SK-N-SH (cell line): ENCODE results near the gene ATN1. TPM values are rescaled to one million over a fixed set of nuclear protein-coding genes. Genes with fewer than 3 reads are reported as not detected.
"Not testable (repeated sequence)": the region's sequence is repeated elsewhere in the genome, so short reads cannot be mapped to it uniquely, and the experiment has no call there.

Experiments
- CTCF ChIA-PET: fragments of 300-600, 350-600 bp; formaldehyde crosslinking; extraction: SDS; loops from one replicate; lab custom pipeline; 2021; lab: Yijun Ruan, JAX
- POLR2A ChIA-PET: fragments of 350-600 bp; sonication (Branson Sonifier 250); formaldehyde crosslinking; extraction: SDS; loops from one replicate; lab custom pipeline; 2020; ENCODE audit warnings: antibody characterized with exemption, inconsistent platforms; lab: Yijun Ruan, JAX
- DNase-seq: peaks from one replicate; pipeline ENCODE4 v3.0.0; 2012
- H2AFZ ChIP-seq: fragments of 200-600 bp; sonication (generic); 2 replicates; pipeline ENCODE4 v1.8.1; 2016; ENCODE audit warnings: antibody characterized with exemption, mild to moderate bottlenecking, low read depth
- H3F3A ChIP-seq: fragments of 200-600 bp; sonication (generic); replicated peaks from 2 replicates; pipeline ENCODE3; 2016; ENCODE audit warnings: antibody characterized with exemption, mild to moderate bottlenecking; ENCODE audit not compliant: insufficient read depth
- H3K27ac ChIP-seq, 2 experiments: fragments of 200-500 bp in 1 of 2; fragments of 200-600 bp in 1 of 2; sonication (Bioruptor generic) in 1 of 2; sonication (generic), shearing (Covaris generic) in 1 of 2; 2 replicates each; pipeline versions ENCODE4 v1.5.1 to v1.6.1; 2014 to 2016; ENCODE audit warnings: low read depth in 2 of 2, inconsistent platforms in 1 of 2, low read length in 1 of 2, mild to moderate bottlenecking in 1 of 2, mixed read lengths in 1 of 2
- H3K27me3 ChIP-seq: fragments of 200-600 bp; sonication (generic), shearing (Covaris generic); 2 replicates; pipeline ENCODE4 v1.6.1; 2016; ENCODE audit warnings: mixed run types; ENCODE audit not compliant: insufficient read depth
- H3K36me3 ChIP-seq, 2 experiments: fragments of 200-500 bp in 1 of 2; fragments of 200-600 bp in 1 of 2; sonication (Bioruptor generic) in 1 of 2; sonication (generic) in 1 of 2; replicated peaks in 1 of 2; 2 replicates each; pipeline versions ENCODE3 to v1.5.1; 2014 to 2016; ENCODE audit warnings: low read length in 1 of 2, mild to moderate bottlenecking in 1 of 2; ENCODE audit not compliant: insufficient read depth in 2 of 2, control insufficient read depth in 1 of 2
- H3K4me1 ChIP-seq, 2 experiments: fragments of 200-500 bp in 1 of 2; fragments of 200-600 bp in 1 of 2; sonication (Bioruptor generic) in 1 of 2; sonication (generic), shearing (Covaris generic) in 1 of 2; 2 replicates each; pipeline versions ENCODE4 v1.5.1 to v1.6.1; 2014 to 2016; ENCODE audit warnings: low read depth in 1 of 2, low read length in 1 of 2, mixed run types in 1 of 2; ENCODE audit not compliant: insufficient read depth in 2 of 2, control insufficient read depth in 1 of 2
- H3K4me2 ChIP-seq: fragments of 200-600 bp; sonication (generic), shearing (Covaris generic); 2 replicates; pipeline ENCODE4 v1.6.1; 2017; ENCODE audit warnings: mixed run types
- H3K4me3 ChIP-seq, 2 experiments: fragments of 200-500 bp in 1 of 2; fragments of 200-600 bp in 1 of 2; sonication (Bioruptor generic) in 1 of 2; sonication (generic), shearing (Covaris generic) in 1 of 2; 2 replicates each; pipeline versions ENCODE4 v1.5.1 to v1.8.1; 2014 to 2016; ENCODE audit warnings: low read depth in 2 of 2, inconsistent platforms in 1 of 2, low read length in 1 of 2, mild to moderate bottlenecking in 1 of 2, mixed read lengths in 1 of 2, moderate library complexity in 1 of 2
- H3K79me2 ChIP-seq: fragments of 200-600 bp; sonication (generic); 2 replicates; pipeline ENCODE4 v1.8.1; 2017; ENCODE audit warnings: mild to moderate bottlenecking; ENCODE audit not compliant: insufficient read depth
- H3K9ac ChIP-seq: fragments of 200-600 bp; sonication (generic); 2 replicates; pipeline ENCODE4 v1.6.1; 2017; ENCODE audit warnings: mixed run types
- H3K9me2 ChIP-seq: fragments of 200-600 bp; sonication (generic); 2 replicates; pipeline ENCODE4 v1.6.1; 2017; ENCODE audit warnings: mixed run types
- H3K9me3 ChIP-seq: fragments of 200-600 bp; sonication (generic); 2 replicates; pipeline ENCODE4 v1.6.1; 2017; ENCODE audit warnings: mixed run types, mild to moderate bottlenecking, moderate library complexity
- H4K20me1 ChIP-seq: fragments of 200-600 bp; sonication (generic); 2 replicates; pipeline ENCODE4 v1.6.1; 2017; ENCODE audit warnings: mild to moderate bottlenecking, mixed run types; ENCODE audit not compliant: insufficient read depth
- GABPA ChIP-seq: IDR thresholded peaks from 2 replicates; pipeline ENCODE4 v1.4.0; 2012; ENCODE audit warnings: low read depth, mild to moderate bottlenecking
- NFIC ChIP-seq: IDR thresholded peaks from 2 replicates; pipeline ENCODE4 v1.4.0; 2012; ENCODE audit warnings: borderline replicate concordance
- PBX3 ChIP-seq: IDR thresholded peaks from 2 replicates; pipeline ENCODE4; 2012
- POLR2AphosphoS5 ChIP-seq: IDR thresholded peaks from 2 replicates; pipeline ENCODE4 v1.6.1; 2012; ENCODE audit warnings: low read depth, low read length
- RFX5 ChIP-seq: IDR thresholded peaks from 2 replicates; pipeline ENCODE4 v1.6.1; 2012; ENCODE audit warnings: mild to moderate bottlenecking, improper control_type of control experiment, low read length
- RXRA ChIP-seq: IDR thresholded peaks from 2 replicates; pipeline ENCODE4 v1.4.0; 2012; ENCODE audit warnings: low read depth, mild to moderate bottlenecking, borderline replicate concordance
- WGBS: methylation state at CpG from one replicate; pipeline ENCODE4 v1.1.6; 2017; ENCODE audit warnings: low lambda C conversion rate; 5-methylcytosine and 5-hydroxymethylcytosine counted together
- polyA plus RNA-seq, 3 experiments: library from polyadenylated mRNA; depleted of rRNA; stranded (reverse); fragments of >200 nt; gene quantifications; 2 replicates each; pipeline ENCODE4 v1.2.3, GENCODE V29; 2012
- TF ChIP-seq, protein P1 (sequence below): IDR thresholded peaks from 2 replicates; pipeline ENCODE4 v1.6.1; 2012; ENCODE audit warnings: mild to moderate bottlenecking, low read depth, low read length, moderate library complexity

Gene ATN1
- polyA plus RNA-seq, 1 of the 3 experiments (the other 2 are of a cell fraction), result 29.3 TPM

GRCh38 chr12:6891646-6892001 lies 36.1 kb upstream of the ATN1 start (continued):
- TF ChIP-seq, protein P1, sequence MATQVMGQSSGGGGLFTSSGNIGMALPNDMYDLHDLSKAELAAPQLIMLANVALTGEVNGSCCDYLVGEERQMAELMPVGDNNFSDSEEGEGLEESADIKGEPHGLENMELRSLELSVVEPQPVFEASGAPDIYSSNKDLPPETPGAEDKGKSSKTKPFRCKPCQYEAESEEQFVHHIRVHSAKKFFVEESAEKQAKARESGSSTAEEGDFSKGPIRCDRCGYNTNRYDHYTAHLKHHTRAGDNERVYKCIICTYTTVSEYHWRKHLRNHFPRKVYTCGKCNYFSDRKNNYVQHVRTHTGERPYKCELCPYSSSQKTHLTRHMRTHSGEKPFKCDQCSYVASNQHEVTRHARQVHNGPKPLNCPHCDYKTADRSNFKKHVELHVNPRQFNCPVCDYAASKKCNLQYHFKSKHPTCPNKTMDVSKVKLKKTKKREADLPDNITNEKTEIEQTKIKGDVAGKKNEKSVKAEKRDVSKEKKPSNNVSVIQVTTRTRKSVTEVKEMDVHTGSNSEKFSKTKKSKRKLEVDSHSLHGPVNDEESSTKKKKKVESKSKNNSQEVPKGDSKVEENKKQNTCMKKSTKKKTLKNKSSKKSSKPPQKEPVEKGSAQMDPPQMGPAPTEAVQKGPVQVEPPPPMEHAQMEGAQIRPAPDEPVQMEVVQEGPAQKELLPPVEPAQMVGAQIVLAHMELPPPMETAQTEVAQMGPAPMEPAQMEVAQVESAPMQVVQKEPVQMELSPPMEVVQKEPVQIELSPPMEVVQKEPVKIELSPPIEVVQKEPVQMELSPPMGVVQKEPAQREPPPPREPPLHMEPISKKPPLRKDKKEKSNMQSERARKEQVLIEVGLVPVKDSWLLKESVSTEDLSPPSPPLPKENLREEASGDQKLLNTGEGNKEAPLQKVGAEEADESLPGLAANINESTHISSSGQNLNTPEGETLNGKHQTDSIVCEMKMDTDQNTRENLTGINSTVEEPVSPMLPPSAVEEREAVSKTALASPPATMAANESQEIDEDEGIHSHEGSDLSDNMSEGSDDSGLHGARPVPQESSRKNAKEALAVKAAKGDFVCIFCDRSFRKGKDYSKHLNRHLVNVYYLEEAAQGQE, result no peak

DNA sequence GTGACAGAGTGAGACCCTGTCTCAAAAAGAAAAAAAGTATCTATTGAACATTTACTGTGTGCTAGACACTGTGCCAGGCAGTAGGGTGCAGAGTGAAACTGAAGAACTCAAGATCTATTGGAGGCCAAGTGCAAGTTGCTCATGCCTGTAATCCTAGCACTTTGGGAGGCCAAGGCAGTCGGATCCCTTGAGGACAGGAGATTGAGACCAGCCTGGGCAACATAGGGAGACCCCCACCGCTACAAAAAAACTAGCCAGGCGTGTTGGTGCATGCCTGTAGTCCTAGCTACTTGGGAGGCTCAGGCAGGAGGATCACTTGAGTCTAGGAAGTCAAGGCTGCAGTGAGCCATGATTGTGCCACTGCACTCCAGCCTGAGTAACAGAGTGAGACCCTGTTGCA lies 35.1 kb upstream of the ATN1 start:
- H3K36me3 ChIP-seq, H3K27ac ChIP-seq, H3K9me2 ChIP-seq, H2AFZ ChIP-seq, H3K27me3 ChIP-seq, DNase-seq, H3K4me2 ChIP-seq, H3K79me2 ChIP-seq, POLR2A ChIA-PET, H3K9ac ChIP-seq, H3K4me1 ChIP-seq, H4K20me1 ChIP-seq, H3K9me3 ChIP-seq, H3K4me3 ChIP-seq: not testable (repeated sequence)
- WGBS, result 81% methylated on average over 3 of the region's 3 CpGs
- peaks cover 13% of the 10 kb centered on the region for H3F3A ChIP-seq
- CTCF ChIA-PET, result interaction anchor here (0.7 to 4.6 kb wide), 3 partner anchors 24 to 60 kb away, joined by 3 to 122 read pairs (median 11); partner anchors contain the start of genes SPSB2 and TPI1

DNA sequence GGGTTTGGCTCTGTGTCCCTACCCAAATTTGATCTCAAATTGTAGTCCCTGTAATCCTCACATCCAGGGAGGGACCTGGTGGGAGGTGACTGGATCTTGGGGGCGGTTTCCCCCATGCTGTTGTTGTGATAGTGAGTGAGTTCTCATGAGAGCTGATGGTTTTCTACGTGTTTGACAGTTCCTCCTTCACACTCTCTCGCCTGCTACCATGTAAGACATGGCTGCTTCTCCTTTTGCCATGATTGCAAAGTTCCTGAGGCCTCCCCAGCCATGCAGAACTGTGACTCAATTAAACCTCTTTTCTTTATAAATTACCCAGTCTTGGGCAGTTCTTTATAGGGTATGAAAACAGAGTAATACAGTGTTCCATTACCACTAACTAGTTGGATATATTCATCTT lies 33.4 kb upstream of the ATN1 start:
- H3K9me2 ChIP-seq, result no peaks in the 10 kb centered on the region
- DNase-seq, result no peak
- CTCF ChIA-PET, result interaction anchor here (4.6 kb wide), 1 partner anchor 26 kb away, joined by 122 read pairs; the partner anchor contains the start of genes SPSB2 and TPI1
- POLR2A ChIA-PET, result interaction anchor here (1.1 kb wide), 1 partner anchor 49 kb away, joined by 3 read pairs; the partner anchor contains the start of genes C12orf57 and RNU7-1
- TF ChIP-seq GABPA (no peak), POLR2AphosphoS5 (no peak)
- TF ChIP-seq, all 33 proteins: peak for 0
- Histone ChIP-seq H3K36me3 (no peaks in the 10 kb centered on the region), H2AFZ (no peak overlapping the region), H3K4me2 (no peak overlapping the region), H3K79me2 (no peaks in the 10 kb centered on the region), H3K27me3 (no peaks in the 10 kb centered on the region), H4K20me1 (no peaks in the 10 kb centered on the region), H3K9ac (no peak overlapping the region), H3F3A (peaks cover 13% of the 10 kb centered on the region), H3K4me1 (peaks cover 6 to 9% of the 10 kb centered on the region in 2 experiments; a peak in 3 of 4 replicates), H3K4me3 (no peak overlapping the region), H3K27ac (no peak overlapping the region), H3K9me3 (no peaks in the 10 kb centered on the region)
- WGBS, result 83% methylated on average over 3 of the region's 3 CpGs

GRCh38 chr12:6896846-6897435 lies 30.8 kb upstream of the ATN1 start:
- POLR2A ChIA-PET, result no interaction called here
- H4K20me1 ChIP-seq, result no peaks in the 10 kb centered on the region

More at GRCh38 chr12:6896846-6897435, 30.8 kb upstream of the ATN1 start:
- Histone ChIP-seq H3F3A (no peaks in the 10 kb centered on the region), H3K27ac (no peak overlapping the region), H3K4me3 (no peak overlapping the region), H3K9me2 (no peaks in the 10 kb centered on the region), H3K4me1 (no peaks in the 10 kb centered on the region; a peak in 1 of 4 replicates), H3K36me3 (no peaks in the 10 kb centered on the region), H3K79me2 (no peaks in the 10 kb centered on the region), H3K9ac (no peak overlapping the region), H3K9me3 (no peaks in the 10 kb centered on the region), H3K4me2 (no peak overlapping the region), H2AFZ (no peak overlapping the region), H3K27me3 (no peaks in the 10 kb centered on the region)
- no peak for DNase-seq
- WGBS, result 74% methylated on average over 6 of the region's 6 CpGs
- TF ChIP-seq PBX3 (no peak), RFX5 (no peak), RXRA (no peak), NFIC (no peak)
- CTCF ChIA-PET, result interaction anchor here (0.9 to 1.4 kb wide), 2 partner anchors 11 to 344 kb away, joined by 3 read pairs; no protein-coding TSS in a partner anchor
